Muscle of leg (tissue), 11 donors: ENCODE results near the gene NAA20. TPM values are rescaled to one million over a fixed set of nuclear protein-coding genes. Genes with fewer than 3 reads are reported as not detected.
A peak's percentile ranks its signal among the peaks of the same experiment; 100 is the strongest.

Source experiments
- DNase-seq: peaks from one replicate; pipeline ENCODE4 v3.0.0; 2013
- H3K27ac ChIP-seq: one replicate; pipeline ENCODE4 v1.5.1; 2013; ENCODE audit warnings: mild to moderate bottlenecking, low read length, control low read depth
- H3K27me3 ChIP-seq: one replicate; pipeline ENCODE4 v1.6.1; 2013; ENCODE audit warnings: low read length; ENCODE audit not compliant: control insufficient read depth, insufficient read depth
- H3K36me3 ChIP-seq: one replicate; pipeline ENCODE4 v1.6.1; 2013; ENCODE audit warnings: low read length; ENCODE audit not compliant: control insufficient read depth, insufficient read depth
- H3K4me1 ChIP-seq: one replicate; pipeline ENCODE4 v1.6.1; 2013; ENCODE audit warnings: low read length; ENCODE audit not compliant: control insufficient read depth, insufficient read depth
- H3K4me3 ChIP-seq: one replicate; pipeline ENCODE4 v1.5.1; 2013; ENCODE audit warnings: low read length, control low read depth
- H3K9me3 ChIP-seq: replicated peaks from 2 replicates; pipeline ENCODE4 v1.6.1; 2013; ENCODE audit warnings: low read depth, low read length; ENCODE audit not compliant: control insufficient read depth
- WGBS: methylation state at CpG from one replicate; pipeline ENCODE4 v1.1.5; 2013; ENCODE audit warnings: missing lambda C conversion rate; ENCODE audit not compliant: insufficient coverage; 5-methylcytosine and 5-hydroxymethylcytosine counted together
- polyA plus RNA-seq, 8 donors: library from polyadenylated mRNA; unstranded; fragments of 120-200 nt; gene quantifications; one replicate each; pipeline versions ENCODE4 v1.2.1 to v1.2.3, GENCODE V29; 2013; ENCODE audit warnings: inconsistent platforms in 1 of 8, low replicate concordance in 1 of 8; ENCODE audit not compliant: insufficient read length in 8 of 8, insufficient read depth in 1 of 8
- total RNA-seq: library from RNA; stranded (reverse); fragments of 120-200 nt; gene quantifications from one replicate; pipeline ENCODE4 v1.2.4, GENCODE V29; 2013

Gene NAA20
- total and polyA plus RNA-seq, 9 donors, result 40.9 to 72.4 (median 67.2) TPM

DNA sequence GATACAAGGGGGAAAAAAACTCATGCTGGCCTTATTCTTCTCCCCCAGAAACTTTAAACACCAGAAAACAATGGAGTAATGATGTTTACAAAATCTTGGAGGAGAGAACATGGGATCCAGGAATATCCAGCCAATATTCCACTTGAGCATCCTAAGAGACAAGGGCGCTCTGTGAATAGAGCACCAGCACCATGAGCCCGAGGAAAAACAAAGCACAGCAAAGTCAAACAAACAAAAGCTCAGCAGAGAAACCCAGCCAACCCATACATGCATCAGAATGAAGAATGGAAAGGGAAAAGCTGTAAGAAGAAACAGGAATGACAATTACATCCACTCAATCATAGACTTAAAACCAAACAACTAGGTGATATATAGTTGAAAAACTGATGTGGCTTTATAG is 4.6 kb upstream of the NAA20 start:
- H3K36me3 ChIP-seq, result no peaks in the 10 kb centered on the region
- no peak for DNase-seq
- no peak overlapping the region for H3K4me3 ChIP-seq
- H3K9me3 ChIP-seq, result no peaks in the 10 kb centered on the region
- peaks cover 5% of the 10 kb centered on the region for H3K27me3 ChIP-seq
- no peak overlapping the region for H3K27ac ChIP-seq
- WGBS, result no CpG with 5 or more reads among the region's 2 CpGs
- peaks cover 9% of the 10 kb centered on the region for H3K4me1 ChIP-seq

- Histone ChIP-seq H3K27ac (no peak overlapping the region), H3K36me3 (peaks cover 7% of the 10 kb centered on the region), H3K4me3 (no peak overlapping the region), H3K9me3 (no peaks in the 10 kb centered on the region), H3K4me1 (peaks cover 22% of the 10 kb centered on the region), H3K27me3 (peaks cover 3% of the 10 kb centered on the region)
- WGBS, result no CpG with 5 or more reads among the region's 2 CpGs
- no peak for DNase-seq
Observed at GRCh38 chr20:20014659-20015058, 2.5 kb upstream of the NAA20 start.

DNA sequence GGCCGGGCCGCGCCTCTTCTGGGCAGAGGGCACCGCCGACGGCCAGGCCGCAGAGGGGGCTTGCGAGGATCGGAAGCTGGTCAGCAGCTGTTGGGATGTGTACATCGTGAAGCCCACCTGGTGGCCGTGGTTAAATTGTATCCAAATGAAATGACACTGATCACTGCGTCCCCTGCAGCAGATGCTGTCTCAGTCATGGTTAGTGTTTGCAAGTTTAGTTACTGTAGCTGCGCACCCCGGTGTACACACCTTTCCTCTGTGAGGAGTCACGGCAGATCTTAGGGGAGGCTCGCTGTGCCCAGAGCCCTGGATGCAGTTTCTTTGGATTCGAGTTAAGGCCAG is 653 bp downstream of the NAA20 start:
- H3K9me3 ChIP-seq, result no peaks in the 10 kb centered on the region
- H3K4me1 ChIP-seq, result peaks cover 19% of the 10 kb centered on the region
- no peak for DNase-seq
- peaks cover 16% of the 10 kb centered on the region for H3K36me3 ChIP-seq
- peak overlapping the region; percentile 35 for H3K27ac ChIP-seq
- no peaks in the 10 kb centered on the region for H3K27me3 ChIP-seq
- WGBS, result 5% methylated on average over 16 of the region's 17 CpGs
- peak overlapping the region; percentile 91 for H3K4me3 ChIP-seq

DNA sequence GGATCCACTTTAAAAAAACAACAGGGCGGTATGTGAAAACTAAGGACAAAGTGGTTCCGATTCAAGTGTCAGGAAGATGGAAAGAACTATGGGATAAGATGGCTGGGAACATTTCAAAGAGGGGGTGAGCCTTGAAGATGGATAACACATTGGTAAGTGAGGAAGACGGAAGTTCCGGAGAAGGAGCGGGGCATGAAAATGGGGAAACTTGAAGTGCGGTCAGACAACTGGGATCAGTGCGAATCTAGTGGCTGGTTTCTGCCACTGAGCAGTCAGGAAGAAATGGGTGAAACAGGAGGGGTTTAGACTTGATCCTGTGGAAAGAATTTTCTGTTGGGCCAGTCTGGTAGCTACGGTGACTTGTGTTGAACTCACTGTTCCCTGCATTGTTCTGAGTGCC is 1.2 kb downstream of the NAA20 start:
- WGBS, result 86% methylated on average over 6 of the region's 8 CpGs
- H3K4me3 ChIP-seq, result peak overlapping the region; percentile 91
- H3K9me3 ChIP-seq, result no peaks in the 10 kb centered on the region
- DNase-seq, result no peak
- H3K27ac ChIP-seq, result no peak overlapping the region
- peaks cover 19% of the 10 kb centered on the region for H3K4me1 ChIP-seq
- H3K27me3 ChIP-seq, result no peaks in the 10 kb centered on the region
- H3K36me3 ChIP-seq, result peaks cover 18% of the 10 kb centered on the region

- Histone ChIP-seq H3K4me3 (no peak overlapping the region), H3K36me3 (peaks cover 18% of the 10 kb centered on the region), H3K9me3 (no peaks in the 10 kb centered on the region), H3K27me3 (no peaks in the 10 kb centered on the region), H3K4me1 (peaks cover 19% of the 10 kb centered on the region), H3K27ac (no peak overlapping the region)
- DNase-seq, result no peak
- WGBS, result 90% methylated on average over 1 of the region's 2 CpGs
Observed at GRCh38 chr20:20019123-20019522, 2.0 kb downstream of the NAA20 start.

DNA sequence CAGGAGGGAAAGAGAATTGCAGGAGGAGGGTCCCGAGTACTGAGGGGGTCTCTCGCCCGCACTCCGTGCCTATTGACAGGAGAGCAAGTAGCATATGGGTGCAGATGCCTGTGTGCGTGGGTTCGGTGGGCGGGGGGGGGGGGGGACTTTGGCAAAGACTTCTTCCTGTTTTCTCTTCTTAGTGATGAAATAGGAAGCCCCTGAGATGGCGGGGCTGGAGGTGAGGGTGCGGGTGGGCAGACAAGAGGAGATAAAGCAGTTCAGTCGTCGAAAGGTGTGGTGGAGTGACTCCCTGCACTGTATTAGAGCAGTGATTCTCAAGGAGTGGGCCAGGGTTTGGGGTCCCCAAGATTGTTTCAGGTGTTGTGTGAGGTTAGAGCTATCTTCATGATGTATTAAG is 3.7 kb downstream of the NAA20 start:
- no peak overlapping the region for H3K4me3 ChIP-seq
- no peaks in the 10 kb centered on the region for H3K9me3 ChIP-seq
- no peak overlapping the region for H3K27ac ChIP-seq
- DNase-seq, result no peak
- H3K36me3 ChIP-seq, result peaks cover 18% of the 10 kb centered on the region
- no peaks in the 10 kb centered on the region for H3K27me3 ChIP-seq
- 82% methylated on average over 8 of the region's 11 CpGs for WGBS
- peaks cover 19% of the 10 kb centered on the region for H3K4me1 ChIP-seq

DNA sequence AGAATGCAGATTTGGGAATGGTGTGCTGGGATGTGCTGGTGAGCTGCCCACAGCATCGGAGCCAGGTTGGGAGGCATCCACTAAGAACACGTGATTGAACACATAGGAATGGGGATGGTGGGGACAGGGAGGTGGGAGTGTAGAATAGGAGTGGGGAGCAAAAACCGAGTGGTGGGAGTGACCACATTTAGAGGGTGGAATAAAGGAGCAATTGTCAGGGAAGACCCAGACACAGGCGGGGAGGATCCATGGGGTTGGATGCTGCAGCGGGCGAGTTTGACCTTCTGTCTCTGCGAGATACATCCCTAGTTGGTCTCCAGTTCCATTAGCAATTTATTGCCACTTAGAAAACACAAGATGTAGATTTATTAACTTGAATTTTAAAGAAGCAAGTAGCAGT is 4.7 kb downstream of the NAA20 start:
- no peaks in the 10 kb centered on the region for H3K9me3 ChIP-seq
- peaks cover 15% of the 10 kb centered on the region for H3K4me1 ChIP-seq
- H3K27ac ChIP-seq, result no peak overlapping the region
- DNase-seq, result no peak
- 75% methylated on average over 4 of the region's 7 CpGs for WGBS
- no peaks in the 10 kb centered on the region for H3K27me3 ChIP-seq
- H3K36me3 ChIP-seq, result peaks cover 18% of the 10 kb centered on the region
- H3K4me3 ChIP-seq, result no peak overlapping the region

GRCh38 chr20:20022498-20022897 is 5.3 kb downstream of the NAA20 start:
- no peak for DNase-seq
- no peak overlapping the region for H3K4me3 ChIP-seq
- peaks cover 18% of the 10 kb centered on the region for H3K36me3 ChIP-seq
- H3K9me3 ChIP-seq, result no peaks in the 10 kb centered on the region
- H3K27ac ChIP-seq, result no peak overlapping the region
- no peaks in the 10 kb centered on the region for H3K27me3 ChIP-seq
- H3K4me1 ChIP-seq, result peaks cover 14% of the 10 kb centered on the region

GRCh38 chr20:20023395-20023794 is 6.2 kb downstream of the NAA20 start:
- peaks cover 8% of the 10 kb centered on the region for H3K4me1 ChIP-seq

GRCh38 chr20:20024942-20025341 is 7.8 kb downstream of the NAA20 start:
- H3K27me3 ChIP-seq, result no peaks in the 10 kb centered on the region
- no peak for DNase-seq
- H3K4me3 ChIP-seq, result no peak overlapping the region
- H3K36me3 ChIP-seq, result peaks cover 21% of the 10 kb centered on the region
- no peaks in the 10 kb centered on the region for H3K4me1 ChIP-seq
- no peak overlapping the region for H3K27ac ChIP-seq
- no peaks in the 10 kb centered on the region for H3K9me3 ChIP-seq

More at GRCh38 chr20:20023395-20023794, 6.2 kb downstream of the NAA20 start:
- Histone ChIP-seq H3K4me3 (no peak overlapping the region), H3K36me3 (peaks cover 23% of the 10 kb centered on the region), H3K9me3 (no peaks in the 10 kb centered on the region), H3K27ac (no peak overlapping the region), H3K27me3 (no peaks in the 10 kb centered on the region)
- no peak for DNase-seq
- WGBS, result no CpG with 5 or more reads among the region's 3 CpGs

DNA sequence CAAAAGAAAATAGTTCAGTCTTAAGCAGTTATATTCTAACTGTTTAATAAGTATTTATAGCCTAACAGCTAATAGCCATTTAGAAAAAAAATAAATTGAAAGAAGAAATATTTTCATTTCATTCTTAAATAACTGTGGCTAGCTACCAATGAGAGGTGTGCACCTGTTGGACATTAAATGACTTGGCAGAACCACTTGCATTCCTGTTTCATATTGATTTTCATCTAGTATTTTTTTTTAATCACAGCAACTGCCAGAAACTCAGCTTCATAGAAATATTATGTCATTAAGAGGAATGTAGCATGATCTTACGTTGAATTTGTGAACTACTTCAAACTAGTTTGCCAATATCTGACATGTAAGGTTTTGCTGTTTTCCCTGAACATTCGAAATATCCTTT is 10.1 kb downstream of the NAA20 start:
- Histone ChIP-seq H3K27me3 (no peaks in the 10 kb centered on the region), H3K9me3 (no peaks in the 10 kb centered on the region), H3K4me3 (no peak overlapping the region), H3K36me3 (peaks cover 21% of the 10 kb centered on the region), H3K4me1 (no peaks in the 10 kb centered on the region), H3K27ac (no peak overlapping the region)
- DNase-seq, result no peak
- no CpG with 5 or more reads among the region's 2 CpGs for WGBS
